PFSK-1 (cell line): ENCODE measurements around the gene FCRL5.

Experiments
- REST ChIP-seq, 2 experiments: IDR thresholded peaks; 2 replicates each; pipeline versions ENCODE4 v1.6.1 to v1.8.0; 2011 to 2012; ENCODE audit warnings: low read depth in 2 of 2, low read length in 2 of 2, control low read depth in 1 of 2, inconsistent platforms in 1 of 2, mild to moderate bottlenecking in 1 of 2, moderate library complexity in 1 of 2; ENCODE audit not compliant: insufficient read depth in 1 of 2
- SIN3A ChIP-seq: IDR thresholded peaks from 2 replicates; pipeline ENCODE4 v1.6.1; 2012; ENCODE audit warnings: mild to moderate bottlenecking, low read length, moderate library complexity, borderline replicate concordance; ENCODE audit not compliant: insufficient read depth

- TF ChIP-seq REST (IDR thresholded peaks at IDR 0.05; ENCODE audit: insufficient read depth in 1 of 2, low read depth in 2 of 2, low read length in 2 of 2) (no peak), SIN3A (no peak)
Observed at GRCh38 chr1:157596384-157596783, 44.1 kb upstream of the FCRL5 start.
